RWPE1 (cell line): ENCODE results near the gene FBN2.
A peak's percentile ranks its signal among the peaks of the same experiment; 100 is the strongest.

Experiments
- CTCF ChIA-PET: fragments of 350-600 bp; sonication (Branson Sonifier 250); formaldehyde crosslinking; extraction: SDS; loops from one replicate; lab custom pipeline; 2021; lab: Yijun Ruan, JAX
- POLR2A ChIA-PET: fragments of 400-600 bp; formaldehyde crosslinking; extraction: SDS; loops from one replicate; lab custom pipeline; 2020; ENCODE audit warnings: antibody characterized with exemption; ENCODE audit not compliant: low non-redundant PET; lab: Yijun Ruan, JAX
- DNase-seq: peaks from one replicate; pipeline ENCODE4 v3.0.0; 2012; ENCODE audit warnings: low spot score
- H3K27ac ChIP-seq: fragments of 450-650 bp; 2 replicates; pipeline ENCODE4 v1.5.1; 2017
- CTCF ChIP-seq: fragments of 450-650 bp; conservative IDR thresholded peaks from 2 replicates; pipeline ENCODE4 v1.5.1; 2017; ENCODE audit warnings: low read depth, mild to moderate bottlenecking

Gene FBN2

DNA sequence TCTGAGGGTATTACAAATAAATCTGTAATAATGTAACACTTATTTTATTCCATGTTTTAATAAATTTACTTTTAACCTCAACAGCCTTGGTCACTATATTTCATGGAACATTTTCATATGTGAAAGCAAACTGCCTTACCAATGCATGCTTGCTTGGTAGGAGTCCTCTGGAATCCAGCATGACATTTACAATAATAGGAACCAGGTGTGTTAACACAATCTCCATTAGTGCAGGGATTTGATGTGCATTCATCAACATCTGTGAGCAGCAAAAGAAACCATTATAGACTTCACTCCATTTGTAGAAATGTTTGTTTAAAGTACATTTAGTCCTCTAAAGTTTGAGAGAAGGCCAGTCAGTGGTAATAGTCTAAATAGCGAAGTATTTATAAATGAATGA is 159.4 kb downstream of the FBN2 start:
- ChIA-PET CTCF (interaction anchor here (0.6 kb wide), 1 partner anchor 479 kb away, joined by 3 read pairs; no protein-coding TSS in a partner anchor), POLR2A (no interaction called here)
- H3K27ac ChIP-seq: no peak overlapping the region
- no peak for TF ChIP-seq CTCF
- no peak for DNase-seq

DNA sequence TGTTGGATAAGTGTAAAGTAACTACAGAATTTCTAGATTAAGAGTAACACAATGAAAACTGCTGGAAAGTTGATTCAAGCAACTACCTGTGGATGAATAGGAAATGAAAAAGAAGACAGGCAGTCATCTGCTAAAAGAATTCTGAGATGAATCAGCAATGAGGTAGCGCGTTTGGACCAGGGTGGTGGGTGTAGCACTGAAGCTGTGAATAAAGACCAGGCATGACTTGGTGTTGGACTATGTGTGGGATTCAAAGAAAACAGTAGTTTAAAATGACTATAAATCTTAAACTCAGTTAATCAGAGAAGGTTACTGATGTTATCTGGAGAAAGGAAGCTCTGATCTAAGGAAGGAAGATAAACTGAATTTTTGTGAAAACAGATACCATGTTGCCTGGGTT is 159.8 kb downstream of the FBN2 start:
- peak; percentile 8 for DNase-seq
- POLR2A ChIA-PET: no interaction called here
- no peak overlapping the region for H3K27ac ChIP-seq
- CTCF ChIA-PET: interaction anchor here (0.7 kb wide), 1 partner anchor 658 kb away, joined by 5 read pairs; no protein-coding TSS in a partner anchor
- no peak for TF ChIP-seq CTCF

DNA sequence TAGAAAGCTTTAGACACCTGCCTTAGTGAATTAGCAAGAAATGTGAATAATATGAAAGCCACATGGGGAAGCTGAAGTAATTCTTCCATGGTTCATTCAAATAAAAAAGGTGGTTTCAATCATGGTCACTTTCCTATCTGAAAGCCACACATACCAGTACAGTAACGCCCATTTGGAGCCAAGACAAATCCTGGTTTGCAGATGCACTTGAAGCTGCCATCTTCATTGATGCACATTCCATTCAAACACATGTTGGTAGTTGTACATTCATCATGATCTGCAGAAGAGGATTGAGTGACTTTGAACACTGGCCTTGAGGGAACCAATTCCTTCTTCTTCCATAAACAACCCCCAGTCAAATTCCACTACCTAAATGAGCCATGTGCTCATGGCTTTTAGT is 161.5 kb downstream of the FBN2 start:
- H3K27ac ChIP-seq: no peak overlapping the region
- POLR2A ChIA-PET: no interaction called here
- no peak for DNase-seq
- CTCF ChIA-PET: no interaction called here
- TF ChIP-seq CTCF: no peak

GRCh38 chr5:128366147-128366546 is 171.9 kb downstream of the FBN2 start:
- CTCF ChIA-PET: interaction anchor here (0.6 kb wide), 1 partner anchor 539 kb away, joined by 3 read pairs; no protein-coding TSS in a partner anchor
- DNase-seq: no peak
- POLR2A ChIA-PET: no interaction called here
- H3K27ac ChIP-seq: no peak overlapping the region
- TF ChIP-seq CTCF: no peak

GRCh38 chr5:128362370-128362769 is 175.7 kb downstream of the FBN2 start:
- ChIA-PET POLR2A (no interaction called here), CTCF (interaction anchor here (0.6 kb wide), 1 partner anchor 12 kb away, joined by 3 read pairs; no protein-coding TSS in a partner anchor)
- no peak for TF ChIP-seq CTCF
- no peak overlapping the region for H3K27ac ChIP-seq
- no peak for DNase-seq

DNA sequence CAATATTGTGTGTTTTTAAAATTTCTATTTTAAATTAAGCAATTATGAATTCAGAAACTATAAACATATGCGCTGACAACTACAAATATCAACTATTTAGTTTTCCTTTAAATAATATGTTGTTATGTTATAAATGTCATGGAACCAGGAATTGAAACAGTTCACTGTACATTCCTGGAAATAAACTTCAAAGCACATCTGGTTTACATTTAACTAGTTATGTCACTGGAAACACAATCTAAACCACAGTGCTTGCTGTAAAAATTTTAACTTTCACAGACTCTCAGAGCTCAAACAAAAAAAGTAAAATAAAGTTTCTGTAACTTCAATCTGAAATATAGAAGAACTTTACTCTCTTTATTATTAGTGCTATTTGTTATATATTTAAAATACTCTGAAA is 179.2 kb downstream of the FBN2 start:
- POLR2A ChIA-PET: no interaction called here
- no peak overlapping the region for H3K27ac ChIP-seq
- TF ChIP-seq CTCF: no peak
- CTCF ChIA-PET: no interaction called here
- DNase-seq: no peak
